NCI-H2081 (cell line): ENCODE results near the gene PDE10A.
"Not testable (repeated sequence)": the region's sequence is repeated elsewhere in the genome, so short reads cannot be mapped to it uniquely, and the experiment has no call there.

Experiments
- DNase-seq, 2 experiments: peaks; one replicate each; lab custom pipeline; 2025; lab: John Stamatoyannopoulos, UW

Gene PDE10A

GRCh38 chr6:165624871-165625639, 38.0 kb downstream of the PDE10A start:
- no peak for DNase-seq

GRCh38 chr6:165621940-165622339, 41.1 kb downstream of the PDE10A start:
- no peak for DNase-seq

- DNase-seq, result not testable (repeated sequence)
These were observed 44.1 kb downstream of the PDE10A start for GRCh38 chr6:165618891-165619290.

GRCh38 chr6:165618241-165618640, 44.8 kb downstream of the PDE10A start:
- no peak for DNase-seq

GRCh38 chr6:165617528-165617927, 45.5 kb downstream of the PDE10A start:
- DNase-seq, result no peak

GRCh38 chr6:165616116-165616515, 46.9 kb downstream of the PDE10A start:
- DNase-seq, result no peak

GRCh38 chr6:165615636-165616035, 47.4 kb downstream of the PDE10A start:
- no peak for DNase-seq

- DNase-seq, result no peak
These were observed 51.7 kb downstream of the PDE10A start for GRCh38 chr6:165611294-165611693.

GRCh38 chr6:165608577-165608976, 54.5 kb downstream of the PDE10A start:
- not testable (repeated sequence) for DNase-seq

- DNase-seq, result no peak
These were observed 56.4 kb downstream of the PDE10A start for GRCh38 chr6:165606740-165607008.

- no peak for DNase-seq
These were observed 56.9 kb downstream of the PDE10A start for GRCh38 chr6:165605901-165606739.

- no peak for DNase-seq
These were observed 57.7 kb downstream of the PDE10A start for GRCh38 chr6:165605182-165605875.

- DNase-seq, result no peak
These were observed 60.8 kb downstream of the PDE10A start for GRCh38 chr6:165602291-165602690.

GRCh38 chr6:165600606-165601005, 62.4 kb downstream of the PDE10A start:
- DNase-seq, result no peak

GRCh38 chr6:165599596-165600487, 63.2 kb downstream of the PDE10A start:
- DNase-seq, result no peak

GRCh38 chr6:165599121-165599520, 63.9 kb downstream of the PDE10A start:
- no peak for DNase-seq

- DNase-seq, result no peak
These were observed 65.2 kb downstream of the PDE10A start for GRCh38 chr6:165597821-165598220.

- no peak for DNase-seq
These were observed 68.3 kb downstream of the PDE10A start for GRCh38 chr6:165594584-165595333.

- not testable (repeated sequence) for DNase-seq
These were observed 70.1 kb downstream of the PDE10A start for GRCh38 chr6:165592947-165593346.

- DNase-seq, result no peak
These were observed 74.5 kb downstream of the PDE10A start for GRCh38 chr6:165588515-165588914.

- no peak for DNase-seq
These were observed 75.8 kb downstream of the PDE10A start for GRCh38 chr6:165587206-165587605.
